HG02571 (cell line): ENCODE measurements around the gene PPTC7.
"Not testable (repeated sequence)": the region's sequence is repeated elsewhere in the genome, so short reads cannot be mapped to it uniquely, and the experiment has no call there.

Experiments
- ATAC-seq: cut with Tn5 transposase; IDR thresholded peaks from one replicate; pipeline ENCODE4 v1.9.1; 2021; ENCODE audit warnings: mild to moderate bottlenecking, moderate library complexity; ENCODE audit not compliant: unreplicated experiment

Gene PPTC7, protein sequence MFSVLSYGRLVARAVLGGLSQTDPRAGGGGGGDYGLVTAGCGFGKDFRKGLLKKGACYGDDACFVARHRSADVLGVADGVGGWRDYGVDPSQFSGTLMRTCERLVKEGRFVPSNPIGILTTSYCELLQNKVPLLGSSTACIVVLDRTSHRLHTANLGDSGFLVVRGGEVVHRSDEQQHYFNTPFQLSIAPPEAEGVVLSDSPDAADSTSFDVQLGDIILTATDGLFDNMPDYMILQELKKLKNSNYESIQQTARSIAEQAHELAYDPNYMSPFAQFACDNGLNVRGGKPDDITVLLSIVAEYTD

DNA sequence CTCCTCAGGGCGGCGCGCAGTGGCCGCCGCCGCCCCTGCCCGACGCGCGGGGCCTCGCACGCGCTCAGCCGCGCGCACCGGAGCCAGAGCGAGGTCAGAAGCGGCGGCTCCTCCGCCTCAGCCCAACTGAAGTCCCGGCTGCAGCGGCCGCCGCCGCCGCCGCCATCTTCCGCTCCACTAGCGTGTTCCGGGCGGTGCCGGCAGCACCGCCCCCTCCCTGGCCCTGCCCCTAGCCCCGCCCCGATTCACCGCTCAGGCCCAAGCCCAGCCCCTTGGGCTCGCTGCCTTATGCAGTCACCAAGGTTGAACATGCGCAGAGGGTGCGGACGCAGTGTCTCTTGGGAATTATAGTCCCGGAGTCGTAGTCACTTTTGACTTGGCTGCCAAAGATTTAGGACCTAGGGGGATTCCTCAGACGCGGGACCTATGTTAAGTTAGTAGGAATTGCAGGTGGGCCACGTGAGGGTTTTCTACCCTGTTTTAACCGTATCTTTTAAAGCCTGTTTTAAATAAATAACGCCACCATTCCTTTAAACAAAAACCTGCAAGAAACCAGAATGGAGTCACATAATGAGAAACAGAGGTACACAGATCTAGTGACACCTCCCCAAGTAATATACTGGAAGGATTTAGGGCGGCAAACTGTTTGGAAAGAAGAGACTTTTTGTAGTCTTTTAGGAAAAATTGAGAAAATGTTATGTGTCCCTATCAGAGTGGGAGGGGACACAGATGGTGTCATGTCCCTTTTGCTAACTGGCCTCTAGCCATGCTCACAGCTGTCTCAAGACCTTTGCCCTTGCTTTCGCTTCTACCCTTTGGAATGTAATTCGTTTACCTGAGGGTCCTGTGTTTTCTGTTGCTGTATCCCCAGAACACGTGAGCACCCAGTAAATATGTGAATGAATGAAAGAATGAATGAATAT is at the start of gene PPTC7:
TSS of gene PPTC7 (minus strand) at position 182 of the 923 bp plus-strand sequence. CDS start 287 bp downstream, outside the sequence.
- ATAC-seq: peak; percentile 72

DNA sequence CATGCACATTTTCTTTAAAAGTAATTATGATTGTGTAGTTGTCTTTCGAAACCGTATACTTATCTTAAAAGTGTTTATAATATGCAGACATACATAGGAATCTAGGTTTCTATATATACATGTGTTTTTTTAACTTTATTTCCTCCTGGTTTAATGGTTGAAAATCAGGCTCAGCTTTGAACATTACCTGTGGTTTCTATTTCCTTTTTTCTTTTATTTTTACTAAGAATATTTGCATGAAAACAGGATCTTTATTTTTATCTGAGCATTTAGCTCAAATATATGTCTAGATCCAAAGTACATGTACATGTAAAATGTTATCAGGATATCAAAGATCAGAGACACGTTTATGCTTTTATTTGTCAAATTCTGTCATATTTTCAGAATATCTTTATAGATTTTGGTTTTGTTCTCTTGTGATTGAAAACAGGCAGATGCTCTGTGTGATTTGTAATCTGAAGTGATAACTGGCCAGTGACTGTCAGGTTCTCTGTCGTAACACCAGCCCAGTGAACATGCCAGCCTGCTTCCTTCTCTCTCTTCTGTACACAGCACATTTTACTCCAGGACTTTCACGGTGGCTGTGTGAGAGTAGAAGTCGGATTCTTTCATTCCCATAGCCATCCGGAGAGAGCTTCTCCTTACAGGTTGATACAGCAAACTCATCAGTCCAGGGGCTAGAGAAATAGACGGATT is 44.5 kb upstream of the PPTC7 start:
- no peak for ATAC-seq

DNA sequence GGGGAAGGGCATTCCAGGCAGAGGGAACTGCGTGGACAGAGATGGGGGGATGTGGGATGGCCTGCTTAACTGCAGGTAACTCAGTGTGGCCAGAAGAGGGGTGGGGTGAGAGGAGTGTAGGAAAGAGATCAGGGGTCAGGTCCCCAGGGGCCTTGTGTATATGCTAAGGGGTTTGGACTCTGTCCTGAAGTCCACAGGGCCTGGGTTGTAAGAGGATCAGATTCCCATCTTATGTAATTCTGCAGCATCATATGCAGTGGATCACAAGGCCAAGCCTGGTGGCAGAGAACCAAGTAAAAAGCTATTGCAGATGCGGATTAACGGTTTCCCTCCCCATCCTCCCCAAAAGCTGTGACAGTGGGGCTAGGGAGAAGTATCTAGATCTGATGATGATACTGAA is 39.5 kb upstream of the PPTC7 start:
- ATAC-seq: no peak

DNA sequence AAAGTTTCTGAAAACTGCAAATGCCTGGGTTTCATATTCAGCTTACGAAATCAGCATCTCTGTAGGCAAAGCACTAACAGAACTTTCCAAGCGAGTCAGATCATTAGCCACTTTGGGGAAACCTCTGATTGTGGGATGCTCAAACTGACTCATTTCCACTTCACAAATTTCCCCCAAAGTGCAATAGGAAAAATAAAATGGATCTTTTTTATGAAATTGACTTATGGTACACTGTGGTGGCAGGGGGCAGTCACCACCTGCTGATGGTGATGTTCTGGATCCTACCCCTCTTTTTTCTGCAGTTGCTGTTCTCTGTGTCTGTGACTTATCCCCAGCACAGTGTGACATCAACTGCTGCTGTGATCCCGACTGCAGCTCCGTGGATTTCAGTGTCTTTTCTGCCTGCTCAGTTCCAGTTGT is 36.4 kb upstream of the PPTC7 start:
- ATAC-seq: peak; percentile 47

DNA sequence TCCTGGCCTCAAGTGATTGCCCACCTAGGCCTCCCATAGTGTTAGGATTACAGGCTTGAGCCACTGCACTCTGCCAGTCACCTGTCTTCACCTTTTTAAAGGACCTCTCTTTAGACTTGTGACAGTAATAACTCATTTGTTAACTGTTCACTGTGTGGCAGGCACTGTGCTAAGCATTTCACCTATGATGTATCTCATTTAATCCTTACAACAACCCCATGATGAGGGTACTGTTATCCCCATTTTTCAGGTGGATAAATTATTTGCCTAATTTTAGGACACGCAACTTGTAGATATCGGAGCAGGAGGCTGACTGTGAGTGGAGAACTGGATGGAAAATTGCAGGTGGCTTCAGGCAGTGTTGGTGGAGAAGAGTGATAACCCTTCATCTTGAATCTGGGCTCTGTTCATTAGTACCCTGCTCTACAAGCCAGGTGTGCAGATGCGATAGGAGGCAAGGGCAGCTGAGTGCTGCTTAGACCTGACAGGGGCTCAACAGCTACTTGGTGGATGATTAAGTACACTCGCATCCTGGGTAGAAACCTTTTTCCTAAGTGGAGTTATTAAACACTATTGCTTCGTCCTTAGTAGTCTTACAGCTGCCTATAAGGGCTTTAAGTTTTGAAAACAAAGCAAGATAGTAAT is 33.5 kb upstream of the PPTC7 start:
- no peak for ATAC-seq

DNA sequence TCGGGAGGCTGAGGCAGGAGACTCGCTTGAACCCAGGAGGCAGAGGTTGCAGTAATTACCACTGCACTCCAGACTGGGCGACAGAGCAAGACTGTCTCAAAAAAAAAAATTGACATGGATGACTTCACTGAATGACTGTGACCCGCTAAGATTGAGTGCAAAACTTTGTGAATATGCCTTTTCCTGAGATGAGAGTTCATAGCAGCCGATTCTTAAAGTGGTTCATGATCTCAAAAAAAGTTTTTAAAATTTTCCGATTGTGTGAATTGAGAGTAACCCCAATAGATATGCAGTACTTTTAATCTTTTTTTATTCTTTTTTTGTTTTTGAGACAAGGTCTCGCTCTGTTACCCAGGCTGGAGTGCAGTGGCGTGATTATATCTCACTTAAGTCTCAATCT is 32.1 kb upstream of the PPTC7 start:
- ATAC-seq: no peak

DNA sequence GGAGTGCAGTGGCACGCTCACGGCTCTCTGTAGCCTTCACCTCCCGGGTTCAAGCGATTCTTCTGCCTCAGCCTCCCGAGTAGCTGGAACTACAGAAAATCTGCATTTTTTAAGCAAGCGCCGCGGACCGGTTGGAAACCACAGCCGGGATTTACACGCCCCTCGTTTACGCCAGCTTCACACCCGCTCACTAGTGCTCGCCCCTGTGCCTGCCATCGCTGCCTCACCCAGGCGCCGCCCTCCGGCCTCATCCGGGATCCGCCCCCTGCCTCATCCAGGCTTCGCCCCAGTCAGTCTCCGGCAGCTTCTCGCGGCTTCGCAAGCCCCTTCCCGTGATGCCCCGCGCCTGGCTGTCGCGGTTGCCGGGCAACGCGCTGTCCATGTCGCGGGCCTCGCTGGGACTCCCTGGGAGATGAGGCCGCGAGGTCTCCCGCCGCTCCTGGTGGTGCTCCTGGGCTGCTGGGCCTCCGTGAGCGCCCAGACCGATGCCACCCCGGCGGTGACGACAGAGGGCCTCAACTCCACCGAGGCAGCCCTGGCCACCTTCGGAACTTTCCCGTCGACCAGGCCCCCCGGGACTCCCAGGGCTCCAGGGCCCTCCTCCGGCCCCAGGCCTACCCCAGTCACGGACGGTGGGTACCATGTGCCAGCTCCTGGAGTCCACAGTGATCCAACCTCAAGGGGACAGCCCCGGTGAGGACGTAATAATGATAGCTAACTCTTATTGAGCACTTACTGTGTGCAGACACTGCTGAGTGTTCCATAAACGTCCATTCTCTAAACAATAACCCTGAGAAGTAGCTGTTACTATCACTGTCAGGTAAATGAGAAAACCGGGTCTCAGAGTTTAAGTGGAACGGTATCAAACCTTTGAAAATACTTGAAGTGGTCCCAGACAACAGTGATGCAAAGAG is 30.9 kb upstream of the PPTC7 start, which contains the start of gene TCTN1:
TSS of gene TCTN1 (plus strand) at position 359 of the 914 bp plus-strand sequence. CDS start at position 413, 54 bp downstream.
- peak; percentile 96 for ATAC-seq

DNA sequence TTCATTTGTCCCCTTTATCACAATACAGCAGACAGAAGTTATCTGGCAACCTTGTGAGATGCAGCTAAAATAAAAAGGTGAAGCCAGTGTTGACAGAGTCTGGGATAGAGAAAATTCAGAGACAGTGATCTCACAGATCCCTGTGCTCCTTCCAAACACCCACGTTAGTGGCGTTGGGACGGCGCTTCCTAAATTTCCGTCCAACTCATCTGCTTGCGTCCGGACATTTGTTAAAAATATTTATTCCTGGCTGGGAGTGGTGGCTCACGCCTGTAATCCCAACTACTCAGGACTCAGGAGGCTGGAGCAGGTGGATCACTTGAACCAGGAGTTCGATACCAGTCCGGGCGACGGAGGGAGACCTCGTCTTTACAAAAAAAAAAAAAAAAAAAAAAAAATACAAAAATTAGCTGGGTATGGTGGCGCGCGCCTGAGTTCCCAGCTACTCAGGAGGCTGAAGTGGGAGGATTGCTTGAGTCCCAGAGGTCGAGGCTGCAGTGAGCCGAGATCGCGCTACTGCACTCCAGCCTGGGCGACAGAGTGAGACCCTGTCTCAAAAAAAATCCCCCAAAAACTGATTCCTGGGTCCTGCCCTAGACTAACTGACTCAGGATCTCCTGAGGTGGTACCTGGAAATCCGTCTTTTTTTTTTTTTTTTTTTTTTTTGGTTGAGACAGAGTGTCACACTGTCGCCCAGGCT is 30.1 kb upstream of the PPTC7 start:
- no peak for ATAC-seq

DNA sequence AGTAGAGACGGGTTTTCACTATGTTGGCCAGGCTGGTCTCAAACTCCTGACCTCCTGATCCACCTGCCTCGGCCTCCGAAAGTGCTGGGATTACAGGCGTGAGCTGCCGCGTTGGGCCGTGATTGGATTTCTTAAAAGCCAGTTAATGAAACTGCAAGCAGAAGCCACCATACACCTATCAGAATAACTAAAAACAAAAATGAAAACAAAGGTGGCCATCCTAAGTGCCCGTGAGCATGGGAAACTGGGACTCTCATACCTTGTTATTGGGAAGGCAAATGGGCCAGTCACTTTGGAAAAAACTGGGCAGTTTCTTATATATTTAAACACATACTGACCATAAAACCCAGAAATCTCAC is 23.1 kb upstream of the PPTC7 start:
- no peak for ATAC-seq

DNA sequence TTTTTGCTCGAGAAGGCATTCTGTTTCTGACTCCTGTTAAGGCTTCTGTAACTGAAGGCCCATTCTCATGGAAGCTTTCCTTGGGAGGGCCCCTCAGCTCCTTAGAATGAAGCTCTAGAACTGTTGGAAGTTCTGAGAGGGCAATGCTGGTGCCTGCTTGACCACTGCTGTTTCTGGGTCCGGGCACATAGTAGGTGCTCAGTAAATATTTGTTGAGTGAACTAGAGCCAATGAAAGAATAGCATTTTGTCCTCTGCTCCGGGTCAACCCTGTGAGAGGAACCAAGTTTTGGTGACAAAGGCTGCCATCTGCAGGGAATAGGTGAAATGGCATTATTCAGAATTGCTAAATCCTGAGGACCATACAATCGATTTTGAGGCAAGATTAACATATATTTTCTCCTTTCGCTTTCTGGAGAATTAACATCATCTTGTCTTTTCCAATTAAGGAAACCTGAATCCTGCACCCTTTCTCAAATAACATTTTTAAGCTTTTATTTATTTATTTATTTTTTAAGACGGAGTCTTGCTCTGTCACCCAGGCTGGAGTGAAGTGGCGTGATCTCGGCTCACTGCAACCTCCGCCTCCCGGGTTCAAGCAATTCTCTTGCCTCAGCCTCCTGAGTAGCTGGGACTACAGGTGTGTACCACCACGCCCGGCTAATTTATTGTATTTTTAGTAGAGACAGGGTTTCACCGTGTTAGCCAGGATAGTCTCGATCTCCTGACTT is 19.1 kb upstream of the PPTC7 start:
- not testable (repeated sequence) for ATAC-seq

DNA sequence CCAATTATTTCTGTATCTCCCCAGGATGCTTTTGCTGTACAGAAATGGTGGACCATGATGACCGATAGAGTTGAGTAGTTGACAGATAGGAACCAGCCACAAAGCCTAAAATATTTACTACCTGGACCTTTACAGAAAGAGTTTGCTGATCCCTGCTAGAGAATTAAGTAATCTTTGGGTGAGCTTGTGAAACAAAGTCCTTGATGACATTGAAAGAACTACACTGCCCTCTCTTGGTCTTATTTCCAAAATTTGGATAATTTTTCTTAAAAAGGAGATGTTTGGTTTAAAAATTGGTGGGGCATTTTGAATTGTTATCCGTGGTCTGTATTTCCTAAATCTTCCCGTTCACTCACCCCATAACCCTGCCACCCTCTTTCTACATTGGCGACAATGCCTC is 17.1 kb upstream of the PPTC7 start:
- ATAC-seq: no peak

DNA sequence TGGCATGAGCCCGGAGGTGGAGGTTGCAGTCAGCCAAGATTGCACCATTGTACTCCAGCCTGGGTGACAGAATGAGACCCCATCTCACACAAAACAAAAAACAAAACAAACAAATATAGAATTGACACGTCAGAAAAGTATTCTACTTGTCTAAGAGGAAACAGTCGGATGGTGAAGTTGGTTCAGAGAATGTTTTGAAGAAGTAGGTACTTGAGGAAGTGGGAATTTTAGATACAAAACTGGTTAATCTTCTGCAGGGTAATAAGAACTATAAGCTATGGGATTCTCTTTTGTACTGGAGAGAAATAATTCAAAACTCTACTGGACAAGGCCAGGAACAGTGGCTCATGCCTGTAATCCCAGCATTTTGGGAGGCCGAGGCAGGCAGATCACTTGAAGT is 16.2 kb upstream of the PPTC7 start:
- no peak for ATAC-seq

DNA sequence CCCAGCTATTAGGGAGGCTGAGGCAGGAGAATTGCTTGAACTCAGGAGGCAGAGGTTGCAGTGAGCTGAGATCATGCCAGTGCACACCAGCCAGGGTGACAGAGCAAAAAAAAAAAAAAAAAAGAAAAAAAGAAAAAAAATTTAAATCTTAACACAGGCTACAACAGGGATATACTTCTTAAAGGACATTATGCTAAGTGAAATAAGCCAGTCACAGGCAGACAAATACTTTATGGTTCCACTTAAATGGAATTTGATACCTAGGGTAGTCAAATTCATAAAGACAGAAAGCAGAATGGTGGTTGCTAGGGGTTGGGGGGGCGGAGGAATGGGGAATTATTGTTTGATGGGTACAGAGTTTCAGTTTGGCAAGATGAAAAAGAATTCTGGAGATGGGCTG is 14.8 kb upstream of the PPTC7 start:
- ATAC-seq: no peak

DNA sequence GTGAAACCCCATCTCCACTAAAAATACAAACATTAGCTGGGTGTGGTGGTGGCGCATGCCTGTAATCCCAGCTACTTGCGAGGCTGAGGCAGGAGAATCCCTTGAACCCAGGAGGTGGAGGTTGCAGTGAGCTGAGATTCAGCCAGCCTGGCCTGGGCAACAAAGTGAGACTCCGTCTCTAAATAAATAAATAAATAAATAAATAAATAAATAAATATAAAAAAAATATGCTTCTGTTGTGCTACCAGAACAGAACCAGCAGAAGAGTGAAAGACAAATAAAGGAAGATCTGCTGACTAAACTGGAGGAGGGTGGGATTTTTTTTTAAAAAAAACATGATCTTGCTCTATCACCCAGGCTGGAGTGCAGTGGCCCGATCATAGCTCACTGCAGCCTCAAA is 9.8 kb upstream of the PPTC7 start:
- ATAC-seq: not testable (repeated sequence)

DNA sequence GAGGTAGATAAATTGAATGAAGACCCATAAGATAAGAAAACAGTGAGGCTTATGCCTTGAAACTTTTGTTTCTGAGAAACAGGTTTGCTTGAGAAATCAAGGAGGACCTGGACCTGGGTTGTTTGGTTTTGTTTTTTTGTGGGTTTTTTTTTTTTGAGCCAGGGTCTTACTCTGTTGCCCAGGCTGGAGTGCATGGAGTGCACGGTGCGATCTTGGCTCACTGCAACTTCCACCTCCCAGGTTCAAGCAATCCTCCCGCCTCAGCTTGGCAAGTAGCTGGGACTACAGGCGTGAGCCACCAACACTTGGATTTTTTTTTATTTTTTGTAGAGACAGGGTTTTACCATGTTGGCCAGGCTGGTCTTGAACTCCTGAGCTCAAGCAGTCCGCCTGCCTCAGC is 9.0 kb upstream of the PPTC7 start:
- ATAC-seq: no peak

DNA sequence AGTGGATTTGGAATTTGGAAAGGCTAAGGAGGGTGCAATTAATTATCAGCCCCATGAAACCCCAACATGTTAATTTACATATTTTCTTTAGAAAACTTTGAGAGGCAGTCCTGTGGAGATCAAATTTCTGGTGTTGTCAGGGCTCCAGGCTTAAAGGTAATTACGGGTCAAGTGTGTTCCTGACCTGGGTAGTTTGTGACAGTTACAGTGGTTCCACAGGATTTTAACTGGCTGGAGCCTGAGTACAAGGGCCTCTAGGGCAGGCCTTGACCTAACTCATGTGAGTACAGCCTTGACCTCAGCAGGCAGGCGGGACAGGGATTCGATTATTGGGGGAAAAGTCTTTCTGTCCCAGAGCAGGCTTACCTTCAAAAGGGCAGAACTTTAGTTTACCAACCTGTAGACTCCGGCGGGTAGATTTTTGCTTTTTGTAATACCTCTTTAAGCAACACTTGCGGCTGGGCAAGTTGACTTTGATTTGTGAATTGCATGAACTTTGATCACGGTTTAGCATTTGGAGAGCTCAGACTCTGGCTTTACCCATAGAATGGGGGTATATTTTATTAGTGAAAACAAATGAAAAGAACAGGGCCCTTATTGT is 8.4 kb upstream of the PPTC7 start:
- no peak for ATAC-seq

DNA sequence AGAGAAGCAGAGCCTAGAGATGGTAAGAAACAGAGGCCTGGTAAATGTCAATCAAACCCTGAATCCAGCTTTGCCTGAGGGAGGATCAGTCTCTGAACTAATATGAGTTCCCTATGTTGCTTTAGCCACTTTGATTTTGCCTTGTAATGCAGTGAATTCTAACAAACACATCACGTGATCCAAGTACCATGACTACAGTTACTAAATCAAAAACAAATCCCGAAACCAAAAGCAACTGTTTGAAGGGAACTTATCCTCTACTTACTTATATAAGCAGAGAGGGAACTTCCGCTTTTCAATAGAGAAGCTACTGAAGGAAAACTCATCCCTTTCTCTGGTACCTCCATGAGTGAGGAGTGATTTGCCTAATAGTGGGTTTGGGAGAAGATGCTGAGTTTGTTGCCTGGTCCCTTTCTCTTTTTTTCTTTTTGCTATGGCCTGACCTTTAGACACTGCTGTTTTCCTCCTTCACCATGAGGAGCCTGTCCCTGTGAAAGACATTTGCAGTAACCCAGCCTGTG is 7.7 kb upstream of the PPTC7 start:
- ATAC-seq: no peak

DNA sequence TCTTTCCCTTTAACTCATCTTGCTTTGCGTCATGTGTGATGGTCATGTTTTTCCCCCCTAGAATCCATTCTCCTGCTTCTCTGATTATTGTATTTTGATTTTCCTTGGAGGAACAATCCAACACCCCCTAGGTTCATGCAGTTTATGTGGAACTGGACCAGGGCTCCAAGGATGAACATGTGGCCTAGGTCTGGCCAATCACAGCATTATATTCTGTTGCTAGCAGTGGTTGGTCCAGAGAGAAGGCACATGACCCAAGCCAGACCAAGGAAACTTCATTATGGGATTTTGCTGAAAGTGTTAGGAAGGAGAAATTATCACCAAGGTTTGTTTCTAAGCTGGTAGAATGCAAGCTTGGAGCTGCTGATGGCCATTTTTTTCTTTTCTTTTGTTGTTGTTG is 6.9 kb upstream of the PPTC7 start:
- no peak for ATAC-seq
